Islet of Langerhans (tissue), 1 donor: ENCODE data around the gene NT5E.
"Not testable (repeated sequence)": the region's sequence is repeated elsewhere in the genome, so short reads cannot be mapped to it uniquely, and the experiment has no call there.

Experiments used
- FAIRE-seq: peaks from one replicate; lab custom pipeline; 2011; peaks lifted over from hg19 to GRCh38; lab: Jason Lieb, UNC

The NT5E gene

DNA sequence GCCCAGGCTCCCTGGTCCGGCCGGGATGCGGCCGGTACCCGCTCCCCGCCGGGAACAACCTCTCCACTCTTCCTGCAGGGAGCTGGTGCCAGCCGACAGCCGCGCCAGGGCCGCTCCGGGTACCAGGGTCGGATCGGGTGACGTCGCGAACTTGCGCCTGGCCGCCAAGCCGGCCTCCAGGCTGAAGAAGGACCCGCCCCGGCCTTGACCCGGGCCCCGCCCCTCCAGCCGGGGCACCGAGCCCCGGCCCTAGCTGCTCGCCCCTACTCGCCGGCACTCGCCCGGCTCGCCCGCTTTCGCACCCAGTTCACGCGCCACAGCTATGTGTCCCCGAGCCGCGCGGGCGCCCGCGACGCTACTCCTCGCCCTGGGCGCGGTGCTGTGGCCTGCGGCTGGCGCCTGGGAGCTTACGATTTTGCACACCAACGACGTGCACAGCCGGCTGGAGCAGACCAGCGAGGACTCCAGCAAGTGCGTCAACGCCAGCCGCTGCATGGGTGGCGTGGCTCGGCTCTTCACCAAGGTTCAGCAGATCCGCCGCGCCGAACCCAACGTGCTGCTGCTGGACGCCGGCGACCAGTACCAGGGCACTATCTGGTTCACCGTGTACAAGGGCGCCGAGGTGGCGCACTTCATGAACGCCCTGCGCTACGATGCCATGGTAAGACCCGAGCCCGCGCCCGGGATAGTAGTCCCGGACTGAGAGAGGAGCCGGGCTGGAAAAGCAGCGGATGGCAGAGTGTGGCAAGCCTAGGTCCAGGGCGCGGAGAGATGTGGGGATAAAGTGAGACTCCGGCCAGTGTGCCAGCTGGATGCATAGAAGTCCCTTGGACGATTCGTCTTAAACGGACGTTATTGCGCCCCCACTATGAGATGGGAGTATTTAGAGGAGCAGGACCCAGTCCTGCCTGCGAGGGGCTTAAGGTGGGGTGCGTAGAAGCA is at the start of gene NT5E:
TSS of gene NT5E (plus strand) at position 266 of the 942 bp plus-strand sequence. CDS start at position 323, 57 bp downstream.
- no peak for FAIRE-seq

DNA sequence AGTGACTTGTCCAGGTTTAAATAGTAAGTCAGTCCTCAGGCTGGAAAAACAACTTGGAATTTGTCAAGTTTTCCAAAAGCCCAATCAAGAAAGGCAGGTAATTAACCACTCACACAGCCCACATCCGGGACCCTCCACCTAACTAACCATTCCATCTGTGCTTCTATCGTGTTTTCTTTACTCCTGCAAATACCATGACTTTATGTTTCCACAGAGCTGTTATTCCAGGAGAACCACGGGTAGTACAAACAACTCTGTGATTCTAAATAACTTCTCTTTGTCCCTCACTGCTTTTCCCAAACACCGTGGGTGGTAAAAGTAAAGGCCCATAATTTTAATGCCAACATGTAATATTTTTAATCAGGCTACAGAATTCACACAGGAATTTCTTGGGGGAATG is 49.6 kb upstream of the NT5E start:
- FAIRE-seq = no peak

DNA sequence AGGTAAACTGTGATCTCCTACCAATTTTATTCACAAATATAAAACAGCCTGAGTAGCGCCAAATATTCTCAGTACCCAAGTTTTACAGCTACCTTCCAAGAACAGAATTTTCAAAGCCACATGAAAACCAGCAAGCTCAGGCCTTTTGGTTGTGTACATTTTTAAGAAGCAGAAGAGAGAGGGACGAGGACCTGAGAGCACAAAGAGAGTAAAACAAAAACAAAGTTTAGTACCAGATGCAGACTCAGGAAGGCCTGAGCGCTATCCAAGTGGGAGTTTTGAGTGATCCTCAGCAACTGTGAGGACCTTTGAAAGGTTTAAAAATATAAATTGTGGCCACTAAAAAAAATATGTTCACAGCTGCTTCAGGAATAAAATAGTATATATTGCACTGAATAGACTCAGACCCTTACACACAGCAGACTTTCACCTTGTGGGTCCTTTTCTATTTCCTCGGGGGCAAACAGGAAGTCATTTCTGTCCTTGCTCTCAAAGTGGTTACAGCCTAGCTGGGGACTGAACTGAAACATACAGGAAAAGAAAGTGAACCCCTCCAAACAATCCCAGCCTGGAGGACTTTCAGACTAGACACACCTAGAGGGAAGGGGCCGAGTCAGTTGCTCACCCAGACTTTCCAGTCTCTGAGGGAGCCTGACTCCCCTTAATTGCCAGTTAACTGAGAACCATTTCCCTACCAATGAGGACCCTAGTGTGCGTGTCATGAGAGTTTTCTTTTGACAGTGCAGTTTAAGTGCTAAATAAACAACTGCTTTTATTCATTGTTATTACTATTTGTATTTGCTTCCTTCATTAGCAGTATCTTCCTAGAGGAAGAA is 48.5 kb upstream of the NT5E start:
- FAIRE-seq = no peak

DNA sequence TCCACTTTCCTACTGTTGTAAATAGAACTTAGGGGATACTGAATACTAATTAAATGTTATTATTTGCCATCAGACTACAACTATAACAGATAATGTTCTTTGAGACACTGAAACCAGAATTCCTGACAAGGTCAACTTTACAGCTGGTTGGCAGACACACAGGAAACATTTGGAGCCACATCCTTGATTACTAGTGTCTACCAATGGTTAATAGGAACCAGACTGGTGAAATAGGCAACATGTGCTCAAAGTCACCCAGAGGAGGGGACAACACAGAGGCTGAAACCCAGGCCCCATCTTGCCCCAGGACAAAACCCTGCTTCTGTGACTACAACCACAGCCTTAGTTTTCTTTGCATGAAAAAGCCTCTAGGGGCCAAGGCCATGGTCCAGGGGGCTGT is 47.8 kb upstream of the NT5E start:
- no peak for FAIRE-seq

- FAIRE-seq = no peak
Measured at GRCh38 chr6:85402922-85403321, 47.0 kb upstream of the NT5E start.

- no peak for FAIRE-seq
Measured at GRCh38 chr6:85403331-85404015, 46.4 kb upstream of the NT5E start.

GRCh38 chr6:85404016-85404563 is 45.8 kb upstream of the NT5E start:
- FAIRE-seq = not testable (repeated sequence)

- FAIRE-seq = no peak
Measured at GRCh38 chr6:85404564-85405174, 45.2 kb upstream of the NT5E start.

GRCh38 chr6:85405175-85405852 is 44.6 kb upstream of the NT5E start:
- no peak for FAIRE-seq

DNA sequence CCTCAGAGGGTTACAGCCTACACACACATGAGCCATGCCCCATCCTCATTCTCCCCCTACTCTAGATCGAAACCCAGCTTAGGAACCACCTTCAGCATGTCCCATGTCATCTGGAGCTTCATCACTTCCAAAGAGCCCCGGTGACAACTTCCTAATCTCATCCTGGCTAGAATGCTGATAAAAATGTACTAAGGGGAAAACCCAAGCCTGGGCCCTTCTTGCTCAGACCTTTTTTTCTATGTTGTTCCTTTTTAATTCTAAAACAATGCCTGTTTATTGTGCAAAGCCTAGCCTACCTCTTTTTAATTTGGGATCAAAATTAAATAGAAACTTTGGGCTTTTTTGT is 44.1 kb upstream of the NT5E start:
- FAIRE-seq = no peak

GRCh38 chr6:85406641-85407075 is 43.2 kb upstream of the NT5E start:
- FAIRE-seq = no peak

DNA sequence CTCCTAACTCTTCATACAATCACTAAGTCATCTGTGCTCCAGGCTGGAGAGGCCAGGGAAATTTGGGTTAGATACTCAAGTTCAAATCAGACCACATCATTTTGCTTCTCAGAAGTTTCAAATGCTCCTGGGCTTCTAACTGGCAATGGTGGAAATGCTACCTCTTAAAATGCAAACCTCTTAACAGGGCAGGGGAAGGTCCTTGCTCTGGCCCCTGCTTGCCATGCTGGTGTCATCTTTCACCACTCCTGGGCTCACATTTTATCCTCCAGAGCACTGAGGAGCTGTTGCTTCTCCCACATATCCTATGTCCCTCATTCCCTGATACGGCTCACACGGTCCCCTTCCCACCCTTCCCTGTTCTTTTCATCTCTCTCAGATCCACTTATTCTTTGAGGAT is 41.8 kb upstream of the NT5E start:
- FAIRE-seq = no peak

- FAIRE-seq = no peak
Measured at GRCh38 chr6:85412911-85413430, 36.9 kb upstream of the NT5E start.

DNA sequence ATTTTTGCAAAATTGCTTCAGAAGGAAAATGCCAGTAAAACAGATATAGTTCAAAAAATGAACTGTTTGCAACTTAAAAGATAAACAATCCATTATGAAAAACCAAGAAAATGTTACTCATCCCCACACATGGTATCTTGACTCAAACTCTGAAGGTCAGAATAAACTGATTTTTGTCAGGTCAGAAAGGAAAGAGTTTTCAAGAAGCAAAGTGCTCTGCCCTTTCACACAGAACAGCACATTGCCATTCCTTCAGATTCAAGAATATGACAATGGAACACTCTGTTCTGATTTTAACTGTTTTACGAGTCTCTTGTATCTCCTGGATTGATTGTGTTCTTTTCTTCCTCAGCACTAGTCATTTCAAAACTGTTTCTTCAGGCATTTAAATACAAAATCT is 33.8 kb upstream of the NT5E start:
- no peak for FAIRE-seq

- no peak for FAIRE-seq
Measured at GRCh38 chr6:85416766-85417165, 33.1 kb upstream of the NT5E start.

- FAIRE-seq = no peak
Measured at GRCh38 chr6:85417336-85417735, 32.5 kb upstream of the NT5E start.

GRCh38 chr6:85418059-85418458 is 31.8 kb upstream of the NT5E start:
- no peak for FAIRE-seq

- no peak for FAIRE-seq
Measured at GRCh38 chr6:85419046-85419759, 30.7 kb upstream of the NT5E start.

DNA sequence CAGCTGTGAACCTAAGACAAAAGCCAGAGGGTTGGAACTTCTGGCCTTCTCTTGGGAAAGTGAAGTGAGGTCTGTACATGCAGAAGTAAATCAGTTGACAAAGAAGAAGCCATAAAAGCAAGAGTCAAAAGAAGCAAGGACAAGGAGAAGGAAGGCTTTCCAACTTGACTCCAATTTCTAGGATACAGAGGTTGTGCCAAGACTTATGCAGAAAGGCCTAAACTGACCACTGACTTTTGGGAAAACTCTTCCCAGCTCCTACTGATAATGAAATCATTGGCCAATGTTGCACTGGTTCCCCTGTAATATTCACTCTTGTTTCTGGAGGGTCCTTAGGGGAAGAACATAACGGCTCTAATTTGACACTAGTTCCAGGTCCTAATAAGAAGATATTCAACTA is 29.3 kb upstream of the NT5E start:
- no peak for FAIRE-seq

DNA sequence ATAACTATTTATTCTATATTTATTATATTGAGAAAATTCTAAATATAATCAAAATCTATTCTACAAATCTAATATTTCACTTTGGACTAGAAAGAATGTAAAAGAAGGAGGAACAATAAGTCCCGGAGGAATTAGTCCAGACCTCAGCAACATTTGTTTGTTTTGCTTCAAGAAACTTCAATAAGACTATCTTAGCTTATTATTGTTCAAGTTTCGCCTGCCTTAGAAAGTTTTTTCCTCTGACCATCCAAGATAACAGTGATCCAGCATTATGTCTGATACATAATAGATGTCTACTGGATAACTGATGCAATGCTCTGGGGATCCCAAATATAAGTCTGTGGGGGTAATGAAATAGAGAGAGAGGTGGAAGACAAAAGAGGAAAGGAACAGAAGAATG is 28.7 kb upstream of the NT5E start:
- no peak for FAIRE-seq
